ENCODE data around the gene KAZN. TPM values are rescaled to one million over a fixed set of nuclear protein-coding genes. Genes with fewer than 3 reads are reported as not detected.

KAZN gene
- polyA plus RNA-seq, 1 of the 3 experiments (the other 2 are of a cell fraction) = 6.8 TPM

DNA sequence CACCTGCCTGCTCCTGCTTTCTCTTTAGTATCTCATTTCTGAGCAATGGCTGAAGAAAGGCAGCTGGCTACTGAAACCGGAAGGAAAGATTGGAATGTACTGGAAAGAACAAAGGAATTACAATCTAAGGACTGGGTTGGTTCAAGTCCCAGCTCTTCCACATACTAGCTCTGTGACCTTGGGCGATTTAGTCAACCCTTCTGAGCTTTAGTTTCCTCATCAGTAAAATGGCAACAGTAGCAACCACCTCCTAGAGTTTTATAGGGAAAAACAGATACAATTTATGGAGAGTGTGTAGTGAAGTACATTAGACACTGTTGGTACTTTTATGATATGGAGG, 158.8 kb downstream of the KAZN start:
- no peak for DNase-seq
- no peak overlapping the region for H3K4me3 ChIP-seq (ENCODE audit: low read depth in 2 of 2, low read length in 1 of 2)
- no peak overlapping the region for H3K9ac ChIP-seq

DNA sequence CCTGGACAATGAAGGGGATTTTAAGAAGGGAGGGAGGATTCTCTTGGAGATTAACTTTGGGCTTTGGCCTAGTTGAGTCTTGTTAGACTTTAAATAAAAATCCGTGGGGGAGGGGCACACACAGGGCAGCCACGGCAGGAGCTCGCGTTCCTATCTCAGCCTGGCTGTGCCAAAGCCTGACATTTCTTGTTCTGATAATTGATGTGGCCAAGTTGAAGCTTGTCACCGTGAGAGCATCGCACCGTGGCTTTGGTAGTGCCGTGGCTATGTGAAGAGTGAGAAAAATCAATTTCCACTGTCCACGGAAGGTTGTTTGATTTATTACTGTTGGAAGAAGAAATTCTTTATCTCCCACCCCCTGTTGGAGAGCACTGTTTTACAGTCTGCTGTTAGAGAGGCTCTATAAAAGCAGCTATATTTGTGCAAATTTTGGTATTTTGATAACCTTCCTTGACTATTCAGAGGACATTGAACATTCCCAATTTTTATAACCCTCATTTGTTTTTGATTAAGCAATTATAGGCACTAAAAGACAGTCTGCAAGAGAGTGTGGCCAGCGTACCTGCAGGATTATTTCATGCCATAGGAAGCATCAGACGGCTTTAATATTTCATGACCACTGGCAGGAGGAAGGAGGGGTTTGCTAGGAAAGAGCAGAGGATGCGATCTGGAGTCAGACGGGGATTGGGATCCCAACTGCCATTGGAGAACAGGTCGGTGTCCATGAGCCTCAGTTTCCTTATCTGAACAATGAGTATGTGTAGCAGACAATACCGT, 160.7 kb downstream of the KAZN start:
- Histone ChIP-seq H3F3A (replicated peaks; ENCODE audit: insufficient read depth) (no peaks in the 10 kb centered on the region), H4K20me1 (ENCODE audit: insufficient read depth) (no peaks in the 10 kb centered on the region), H3K4me2 (no peak overlapping the region), H3K9ac (no peak overlapping the region), H3K27me3 (ENCODE audit: insufficient read depth) (no peaks in the 10 kb centered on the region), H3K27ac (ENCODE audit: low read depth in 2 of 2, low read length in 1 of 2) (no peak overlapping the region), H3K4me1 (ENCODE audit: control insufficient read depth in 1 of 2, insufficient read depth in 2 of 2, low read depth in 1 of 2, low read length in 1 of 2) (no peaks in the 10 kb centered on the region; a peak in 1 of 4 replicates), H3K9me2 (no peaks in the 10 kb centered on the region), H3K4me3 (ENCODE audit: low read depth in 2 of 2, low read length in 1 of 2) (no peak overlapping the region), H2AFZ (ENCODE audit: low read depth) (no peak overlapping the region), H3K36me3 (replicated peaks in 1 of 2; ENCODE audit: control insufficient read depth in 1 of 2, insufficient read depth in 2 of 2, low read length in 1 of 2) (no peaks in the 10 kb centered on the region), H3K9me3 (no peaks in the 10 kb centered on the region), H3K79me2 (ENCODE audit: insufficient read depth) (no peaks in the 10 kb centered on the region)
- DNase-seq = no peak
- POLR2A ChIA-PET = no interaction called here
- TF ChIP-seq MEF2A (IDR thresholded peaks at IDR 0.05; ENCODE audit: borderline replicate concordance, low read depth) = no peak
- TF ChIP-seq RCOR1 (IDR thresholded peaks at IDR 0.05; ENCODE audit: low read length) = no peak
- TF ChIP-seq EZH2phosphoT487 (IDR thresholded peaks at IDR 0.05; ENCODE audit: borderline replicate concordance, low read depth) = no peak
- TF ChIP-seq NRF1 (IDR thresholded peaks at IDR 0.05; ENCODE audit: low read depth, low read length) = no peak
- no peak for TF ChIP-seq MXI1 (IDR thresholded peaks at IDR 0.05; ENCODE audit: low read depth, low read length)
- TF ChIP-seq, protein P1, sequence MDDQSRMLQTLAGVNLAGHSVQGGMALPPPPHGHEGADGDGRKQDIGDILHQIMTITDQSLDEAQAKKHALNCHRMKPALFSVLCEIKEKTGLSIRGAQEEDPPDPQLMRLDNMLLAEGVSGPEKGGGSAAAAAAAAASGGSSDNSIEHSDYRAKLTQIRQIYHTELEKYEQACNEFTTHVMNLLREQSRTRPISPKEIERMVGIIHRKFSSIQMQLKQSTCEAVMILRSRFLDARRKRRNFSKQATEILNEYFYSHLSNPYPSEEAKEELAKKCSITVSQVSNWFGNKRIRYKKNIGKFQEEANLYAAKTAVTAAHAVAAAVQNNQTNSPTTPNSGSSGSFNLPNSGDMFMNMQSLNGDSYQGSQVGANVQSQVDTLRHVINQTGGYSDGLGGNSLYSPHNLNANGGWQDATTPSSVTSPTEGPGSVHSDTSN (IDR thresholded peaks at IDR 0.05) = no peak
- no peak for TF ChIP-seq TEAD4 (IDR thresholded peaks at IDR 0.05; ENCODE audit: borderline replicate concordance, insufficient read depth)
- TF ChIP-seq FOXJ3 (CRISPR knock-in tag; IDR thresholded peaks at IDR 0.05) = no peak
- no peak for TF ChIP-seq FOXM1 (IDR thresholded peaks at IDR 0.05; ENCODE audit: low read depth)
- no peak for TF ChIP-seq GABPA (IDR thresholded peaks at IDR 0.05; ENCODE audit: low read depth)
- TF ChIP-seq GATA2 (CRISPR knock-in tag; IDR thresholded peaks at IDR 0.05) = no peak
- TF ChIP-seq, protein P2, sequence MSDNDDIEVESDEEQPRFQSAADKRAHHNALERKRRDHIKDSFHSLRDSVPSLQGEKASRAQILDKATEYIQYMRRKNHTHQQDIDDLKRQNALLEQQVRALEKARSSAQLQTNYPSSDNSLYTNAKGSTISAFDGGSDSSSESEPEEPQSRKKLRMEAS (IDR thresholded peaks at IDR 0.05; ENCODE audit: low read depth) = no peak
- CTCF ChIA-PET = interaction anchor here (0.9 to 1.1 kb wide), 2 partner anchors 19 to 66 kb away, joined by 3 read pairs; no protein-coding TSS in a partner anchor
- 49% methylated on average over 15 of the region's 15 CpGs for WGBS (ENCODE audit: low lambda C conversion rate)

More for the DNA sequence above, 158.8 kb downstream of the KAZN start:
- no peaks in the 10 kb centered on the region for H4K20me1 ChIP-seq (ENCODE audit: insufficient read depth)
- TF ChIP-seq RXRA (IDR thresholded peaks at IDR 0.05; ENCODE audit: borderline replicate concordance, low read depth) (no peak), RFX5 (IDR thresholded peaks at IDR 0.05; ENCODE audit: low read length) (no peak), TEAD4 (IDR thresholded peaks at IDR 0.05; ENCODE audit: borderline replicate concordance, insufficient read depth) (no peak), EZH2phosphoT487 (IDR thresholded peaks at IDR 0.05; ENCODE audit: borderline replicate concordance, low read depth) (no peak), FOSL2 (IDR thresholded peaks at IDR 0.05; ENCODE audit: borderline replicate concordance, low read depth) (no peak), IRF3 (IDR thresholded peaks at IDR 0.05; ENCODE audit: low read depth, low read length) (no peak), MEF2A (IDR thresholded peaks at IDR 0.05; ENCODE audit: borderline replicate concordance, low read depth) (no peak), EP300 (IDR thresholded peaks at IDR 0.05; ENCODE audit: borderline replicate concordance in 1 of 2, low read depth in 1 of 2, low read length in 1 of 2) (no peak), RAD21 (IDR thresholded peaks at IDR 0.05; ENCODE audit: low read length) (no peak), TCF12 (IDR thresholded peaks at IDR 0.05) (no peak), NFIC (IDR thresholded peaks at IDR 0.05; ENCODE audit: borderline replicate concordance) (no peak), JUND (IDR thresholded peaks at IDR 0.05) (no peak), NRF1 (IDR thresholded peaks at IDR 0.05; ENCODE audit: low read depth, low read length) (no peak), SIN3A (IDR thresholded peaks at IDR 0.05; ENCODE audit: borderline replicate concordance, low read depth, low read length) (no peak), MXI1 (IDR thresholded peaks at IDR 0.05; ENCODE audit: low read depth, low read length) (no peak), SMC3 (IDR thresholded peaks at IDR 0.05; ENCODE audit: low read depth, low read length) (no peak), FOXJ3 (CRISPR knock-in tag; IDR thresholded peaks at IDR 0.05) (no peak), USF2 (IDR thresholded peaks at IDR 0.05; ENCODE audit: borderline replicate concordance, low read depth, low read length) (no peak)
- TF ChIP-seq, protein P3, sequence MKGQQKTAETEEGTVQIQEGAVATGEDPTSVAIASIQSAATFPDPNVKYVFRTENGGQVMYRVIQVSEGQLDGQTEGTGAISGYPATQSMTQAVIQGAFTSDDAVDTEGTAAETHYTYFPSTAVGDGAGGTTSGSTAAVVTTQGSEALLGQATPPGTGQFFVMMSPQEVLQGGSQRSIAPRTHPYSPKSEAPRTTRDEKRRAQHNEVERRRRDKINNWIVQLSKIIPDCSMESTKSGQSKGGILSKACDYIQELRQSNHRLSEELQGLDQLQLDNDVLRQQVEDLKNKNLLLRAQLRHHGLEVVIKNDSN (IDR thresholded peaks at IDR 0.05; ENCODE audit: borderline replicate concordance, low read depth) = no peak
- 24% methylated on average over 2 of the region's 2 CpGs for WGBS (ENCODE audit: low lambda C conversion rate)
- H3K27ac ChIP-seq (ENCODE audit: low read depth in 2 of 2, low read length in 1 of 2) = no peak overlapping the region
- H3F3A ChIP-seq (replicated peaks; ENCODE audit: insufficient read depth) = no peaks in the 10 kb centered on the region
- no peaks in the 10 kb centered on the region for H3K36me3 ChIP-seq (replicated peaks in 1 of 2; ENCODE audit: control insufficient read depth in 1 of 2, insufficient read depth in 2 of 2, low read length in 1 of 2)
- no peaks in the 10 kb centered on the region for H3K79me2 ChIP-seq (ENCODE audit: insufficient read depth)
- H3K27me3 ChIP-seq (ENCODE audit: insufficient read depth) = no peaks in the 10 kb centered on the region
- H3K4me2 ChIP-seq = no peak overlapping the region
- CTCF ChIA-PET = interaction anchor here (1.0 kb wide), 1 partner anchor 11 kb away, joined by 3 read pairs; no protein-coding TSS in a partner anchor
- POLR2A ChIA-PET = no interaction called here
- no peaks in the 10 kb centered on the region for H3K9me3 ChIP-seq
- no peak overlapping the region for H2AFZ ChIP-seq (ENCODE audit: low read depth)
- H3K9me2 ChIP-seq = no peaks in the 10 kb centered on the region
- H3K4me1 ChIP-seq (ENCODE audit: control insufficient read depth in 1 of 2, insufficient read depth in 2 of 2, low read depth in 1 of 2, low read length in 1 of 2) = no peaks in the 10 kb centered on the region; a peak in 1 of 4 replicates
